ENCODE results near the gene MYD88. TPM values are rescaled to one million over a fixed set of nuclear protein-coding genes. Genes with fewer than 3 reads are reported as not detected.
A peak's percentile ranks its signal among the peaks of the same experiment; 100 is the strongest.

MYD88 gene
- total RNA-seq, 1 experiment from 2014 or later = 3.2 TPM

- no peak for DNase-seq (ENCODE audit: low read depth)
Measured at GRCh38 chr3:38112378-38112761, 26.1 kb upstream of the MYD88 start.

GRCh38 chr3:38114052-38114874, 24.2 kb upstream of the MYD88 start:
- DNase-seq (ENCODE audit: low read depth) = no peak

GRCh38 chr3:38114875-38115644, 23.4 kb upstream of the MYD88 start:
- no peak for DNase-seq (ENCODE audit: low read depth)

GRCh38 chr3:38115645-38116427, 22.6 kb upstream of the MYD88 start:
- no peak for DNase-seq (ENCODE audit: low read depth)

- peak; percentile 23 for DNase-seq (ENCODE audit: low read depth)
Measured at GRCh38 chr3:38116471-38117162, 21.8 kb upstream of the MYD88 start.

- DNase-seq (ENCODE audit: low read depth) = peak; percentile 13
Measured at GRCh38 chr3:38117163-38117716, 21.2 kb upstream of the MYD88 start.

DNA sequence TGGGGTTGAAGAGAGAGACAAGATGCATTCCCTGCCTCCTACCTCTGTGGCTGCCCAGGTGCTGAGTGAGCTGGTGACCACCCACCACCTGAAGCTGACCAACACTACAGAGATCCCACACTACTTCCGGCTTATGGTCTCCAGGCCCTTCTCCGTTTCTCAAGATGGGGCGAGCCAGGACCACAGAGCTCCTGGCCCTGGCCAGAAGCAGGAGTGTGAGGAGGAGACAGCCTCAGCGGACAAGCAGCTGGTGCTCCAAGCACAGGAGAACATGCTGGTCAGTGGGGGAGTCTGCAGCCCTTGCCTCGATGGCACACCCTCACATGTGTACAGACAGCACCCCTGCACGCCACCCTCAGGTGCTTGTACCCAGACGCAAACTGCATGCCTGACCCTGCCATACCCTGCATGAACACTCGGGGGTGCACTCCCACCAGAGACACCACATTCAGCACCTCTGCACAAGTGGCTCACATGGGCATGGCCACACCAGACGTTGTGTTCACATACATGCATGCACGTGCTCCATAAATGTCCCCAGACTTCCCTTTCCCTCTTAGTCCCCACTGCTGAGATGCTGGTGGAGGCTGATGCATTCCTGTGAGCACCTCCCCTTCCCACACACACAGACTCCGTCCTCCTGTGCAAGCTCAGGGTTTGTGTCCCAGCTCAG, 20.6 kb upstream of the MYD88 start:
- DNase-seq (ENCODE audit: low read depth) = peak; percentile 52

- DNase-seq (ENCODE audit: low read depth) = no peak
Measured at GRCh38 chr3:38118421-38119247, 19.8 kb upstream of the MYD88 start.

DNA sequence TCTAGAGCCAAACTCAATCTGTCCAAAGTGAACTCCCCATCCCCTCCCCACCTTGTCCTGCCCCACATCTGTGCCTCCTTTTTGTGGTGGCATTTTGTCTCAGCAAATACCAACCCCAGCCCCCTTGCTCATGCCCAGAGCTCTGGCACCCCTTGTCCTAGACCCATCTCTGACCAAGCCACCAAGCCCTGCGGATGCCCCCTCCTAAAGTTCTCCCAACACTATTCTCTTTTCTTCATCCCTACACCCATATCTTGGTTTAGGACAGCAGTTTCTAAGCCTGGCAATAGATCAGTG, 19.3 kb upstream of the MYD88 start:
- no peak for DNase-seq (ENCODE audit: low read depth)

- DNase-seq (ENCODE audit: low read depth) = no peak
Measured at GRCh38 chr3:38119821-38120692, 18.4 kb upstream of the MYD88 start.

- DNase-seq (ENCODE audit: low read depth) = no peak
Measured at GRCh38 chr3:38120693-38121450, 17.6 kb upstream of the MYD88 start.

DNA sequence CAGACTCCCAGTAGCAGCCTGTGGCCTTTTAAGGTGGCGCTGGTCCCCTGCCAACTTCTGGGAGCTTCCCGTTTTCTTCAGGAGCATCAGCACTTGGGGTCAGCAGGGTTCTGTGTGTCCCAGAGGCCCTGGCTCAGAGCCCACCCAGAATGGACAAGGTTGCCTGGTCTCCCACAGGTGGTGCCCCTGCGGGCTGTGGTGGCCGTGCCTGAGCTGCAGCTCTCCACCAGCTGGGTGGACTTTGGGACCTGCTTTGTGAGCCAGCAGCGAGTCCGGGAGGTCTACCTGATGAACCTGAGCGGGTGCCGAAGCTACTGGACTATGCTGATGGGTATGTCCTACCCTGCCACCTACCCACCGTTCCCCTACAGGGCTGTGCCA, 17.0 kb upstream of the MYD88 start:
- DNase-seq (ENCODE audit: low read depth) = no peak

- no peak for DNase-seq (ENCODE audit: low read depth)
Measured at GRCh38 chr3:38121832-38122461, 16.5 kb upstream of the MYD88 start.

GRCh38 chr3:38122712-38123290, 15.7 kb upstream of the MYD88 start:
- DNase-seq (ENCODE audit: low read depth) = no peak

DNA sequence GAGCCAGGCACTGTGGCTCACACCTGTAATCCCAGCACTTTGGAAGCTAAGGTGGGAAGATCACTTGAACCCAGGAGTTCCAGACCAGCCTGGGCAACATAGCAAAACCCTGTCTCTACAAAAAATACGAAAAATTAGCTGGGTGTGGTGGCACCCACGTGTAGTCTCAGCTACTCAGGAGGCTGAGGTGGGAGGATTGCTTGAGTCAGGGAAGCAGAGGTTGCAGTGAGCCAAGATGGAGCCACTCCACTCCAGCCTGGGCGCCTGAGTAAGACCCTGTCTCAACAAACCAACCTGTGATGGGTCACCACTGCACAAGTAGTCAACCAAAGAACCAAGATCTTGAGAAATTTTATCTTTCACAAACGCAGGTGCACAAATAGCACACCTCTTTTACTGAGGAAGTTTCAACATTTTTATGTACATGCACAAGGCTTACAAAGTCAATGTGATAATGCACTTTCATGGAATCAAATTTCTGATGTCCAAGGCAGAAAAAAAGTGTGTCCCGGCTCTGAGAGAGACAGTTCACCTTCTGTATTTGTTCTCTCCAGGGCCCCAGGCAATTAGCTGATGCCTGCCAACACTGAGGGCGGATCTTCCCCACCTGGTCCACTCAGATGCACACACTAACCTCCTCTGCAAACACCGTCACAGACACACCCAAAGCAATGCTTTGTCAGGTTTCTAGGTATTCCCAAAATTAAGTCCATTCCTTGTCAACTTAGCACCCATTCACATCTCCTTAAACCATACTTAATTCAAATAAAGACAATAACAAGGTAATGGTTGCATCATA, 13.9 kb upstream of the MYD88 start:
- no peak for DNase-seq (ENCODE audit: low read depth)

DNA sequence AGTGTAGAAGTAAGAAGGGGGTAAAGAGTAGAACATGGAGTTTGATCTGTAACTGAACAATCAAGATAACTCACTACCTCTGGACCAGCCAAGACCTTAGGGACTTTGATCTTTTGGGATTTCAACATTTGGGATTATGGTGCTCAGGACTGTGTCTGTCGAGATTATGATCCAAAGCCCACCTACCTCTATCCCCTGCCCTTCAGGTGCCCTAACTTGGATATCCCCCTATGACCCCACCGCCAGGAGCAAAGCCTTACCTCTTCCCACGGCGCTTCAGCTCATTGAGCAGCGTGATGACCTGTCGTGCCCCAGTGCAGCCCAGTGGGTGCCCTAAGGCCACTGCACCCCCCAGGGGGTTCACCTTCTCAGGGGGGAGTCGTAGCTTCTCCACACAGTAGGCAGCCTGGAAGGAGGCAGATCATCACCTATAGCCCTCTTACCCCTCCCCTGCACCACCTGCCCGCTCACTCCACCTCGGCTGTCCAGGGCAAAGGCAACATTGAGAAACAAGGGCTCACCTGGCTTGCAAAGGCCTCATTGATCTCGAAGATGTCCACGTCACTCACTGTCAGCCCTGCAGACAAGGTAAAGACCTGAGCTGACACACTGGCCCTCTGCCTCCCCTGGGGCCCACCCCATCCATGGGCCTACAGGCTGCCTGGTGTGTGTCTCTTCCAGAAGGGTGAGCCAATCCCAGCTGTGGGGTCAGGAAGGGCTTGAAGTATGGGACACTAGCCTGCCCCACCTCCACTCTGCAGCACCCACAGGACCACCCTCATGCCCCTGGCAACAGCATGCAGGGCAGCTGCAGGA, 12.9 kb upstream of the MYD88 start:
- no peak for DNase-seq (ENCODE audit: low read depth)
